GM21737 (cell line): Measurements from ENCODE around the gene ADPRHL1.
"Not testable (repeated sequence)": the region's sequence is repeated elsewhere in the genome, so short reads cannot be mapped to it uniquely, and the experiment has no call there.

Experiments used
- ATAC-seq: cut with Tn5 transposase; IDR thresholded peaks from one replicate; pipeline ENCODE4 v1.9.1; 2021; ENCODE audit warnings: mild to moderate bottlenecking, moderate library complexity; ENCODE audit not compliant: unreplicated experiment

The ADPRHL1 gene

DNA sequence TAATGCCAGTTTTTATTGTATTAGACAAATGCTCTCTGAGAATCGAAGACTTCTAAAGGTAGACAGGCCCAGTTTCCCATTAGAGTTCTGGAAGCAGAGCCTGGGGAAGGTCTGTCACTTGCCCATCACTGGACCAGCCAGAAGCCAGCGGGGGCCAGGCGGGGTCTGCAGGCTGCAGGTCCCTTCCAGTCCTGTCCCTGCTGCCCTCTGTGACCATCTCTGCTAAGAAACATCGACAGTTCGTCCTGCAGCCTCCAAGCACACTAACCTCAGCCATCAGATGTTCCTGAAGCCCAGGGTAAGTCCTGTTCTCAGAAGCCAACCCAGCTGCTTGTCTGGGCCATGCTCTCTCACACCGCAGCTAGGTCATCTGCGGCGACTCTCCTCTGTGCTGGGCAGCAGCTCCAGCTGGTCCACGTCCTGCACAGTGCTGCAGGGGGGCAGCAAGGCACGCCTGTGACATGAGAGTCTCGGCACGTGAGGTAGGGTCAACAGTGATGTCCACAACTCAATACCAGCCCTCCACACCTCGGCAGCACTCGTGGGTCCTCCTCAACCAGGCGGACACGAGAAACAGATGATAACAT, 2.9 kb upstream of the ADPRHL1 start:
- ATAC-seq, result no peak

DNA sequence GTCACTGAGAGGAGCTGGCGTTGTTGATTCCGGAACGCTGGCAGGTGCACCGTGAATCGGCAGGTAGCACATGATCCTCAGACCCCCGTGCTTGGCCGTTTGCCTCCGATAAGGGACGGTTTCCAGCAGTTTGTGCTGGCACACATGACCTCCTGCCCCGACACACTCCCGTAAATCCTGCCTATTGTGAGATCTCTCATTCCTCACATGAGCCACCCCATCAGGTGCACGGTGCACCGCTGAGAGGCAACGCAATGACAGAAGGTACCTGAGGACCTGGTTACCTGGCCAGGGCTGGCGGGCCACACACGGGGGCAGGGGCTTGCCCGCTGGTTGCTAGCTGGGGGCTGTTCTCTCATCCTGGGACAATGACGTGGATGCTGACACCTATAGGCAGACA, 2.1 kb upstream of the ADPRHL1 start:
- no peak for ATAC-seq

DNA sequence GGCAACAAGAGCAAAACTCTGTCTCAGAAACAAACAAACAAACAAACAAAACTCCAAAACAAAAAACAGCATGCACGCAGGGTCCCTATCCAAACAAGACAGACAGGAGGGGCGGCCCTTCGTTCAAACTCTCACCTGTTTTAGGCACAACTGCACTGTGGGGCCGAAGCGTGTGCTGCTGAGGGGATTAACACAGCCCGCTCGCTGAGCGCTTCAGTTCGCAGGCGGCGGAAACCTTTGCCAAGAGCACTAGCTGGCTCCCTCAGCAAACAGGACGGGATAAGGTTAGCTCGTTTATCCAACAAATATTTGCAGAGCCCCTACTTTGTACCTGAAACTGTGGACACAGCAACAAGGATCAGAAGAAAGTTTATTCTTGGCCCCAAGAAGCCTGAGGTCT, 1.6 kb upstream of the ADPRHL1 start:
- ATAC-seq, result no peak

DNA sequence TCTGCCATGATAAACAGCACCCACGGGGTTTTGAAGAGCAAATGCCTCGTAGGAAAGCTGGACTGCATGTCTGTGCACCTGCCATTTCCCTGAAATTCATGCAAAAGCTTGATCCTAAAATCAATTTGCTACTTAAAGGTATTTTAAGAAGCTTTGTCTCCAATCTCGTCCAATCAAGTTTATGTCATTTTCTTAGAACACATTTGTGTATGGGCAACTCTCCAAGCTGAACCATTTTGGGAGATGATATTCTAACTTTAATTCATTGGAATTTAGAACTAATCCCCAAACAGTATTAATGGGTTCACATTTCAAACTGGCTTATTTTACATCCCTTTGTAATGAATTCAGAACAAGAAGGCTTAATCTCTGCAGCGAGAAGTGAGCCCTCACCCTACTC, 822 bp downstream of the ADPRHL1 start:
- ATAC-seq, result no peak

DNA sequence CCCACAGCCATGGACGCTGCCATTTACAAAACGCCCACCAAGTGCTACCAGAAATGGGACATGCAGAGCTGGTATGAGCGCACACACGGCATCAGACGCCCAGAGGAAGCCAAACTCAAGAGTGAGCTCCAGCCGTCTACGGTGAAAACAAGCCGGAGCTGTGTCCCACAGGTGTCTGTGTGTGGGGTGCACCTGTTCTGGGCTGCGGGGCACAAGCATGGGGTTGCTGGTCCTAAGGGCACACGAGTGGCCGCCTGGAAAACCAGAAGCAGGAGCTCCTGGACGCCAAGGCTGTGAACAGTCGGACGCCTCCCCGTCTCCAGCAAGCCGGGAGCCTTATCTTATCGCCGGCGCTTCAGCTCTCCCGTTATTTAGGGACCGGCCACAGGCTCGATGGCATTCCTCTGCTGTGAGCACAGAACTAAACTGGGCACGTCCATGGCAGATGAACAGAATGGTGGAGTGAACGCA, 1.3 kb downstream of the ADPRHL1 start:
- no peak for ATAC-seq

DNA sequence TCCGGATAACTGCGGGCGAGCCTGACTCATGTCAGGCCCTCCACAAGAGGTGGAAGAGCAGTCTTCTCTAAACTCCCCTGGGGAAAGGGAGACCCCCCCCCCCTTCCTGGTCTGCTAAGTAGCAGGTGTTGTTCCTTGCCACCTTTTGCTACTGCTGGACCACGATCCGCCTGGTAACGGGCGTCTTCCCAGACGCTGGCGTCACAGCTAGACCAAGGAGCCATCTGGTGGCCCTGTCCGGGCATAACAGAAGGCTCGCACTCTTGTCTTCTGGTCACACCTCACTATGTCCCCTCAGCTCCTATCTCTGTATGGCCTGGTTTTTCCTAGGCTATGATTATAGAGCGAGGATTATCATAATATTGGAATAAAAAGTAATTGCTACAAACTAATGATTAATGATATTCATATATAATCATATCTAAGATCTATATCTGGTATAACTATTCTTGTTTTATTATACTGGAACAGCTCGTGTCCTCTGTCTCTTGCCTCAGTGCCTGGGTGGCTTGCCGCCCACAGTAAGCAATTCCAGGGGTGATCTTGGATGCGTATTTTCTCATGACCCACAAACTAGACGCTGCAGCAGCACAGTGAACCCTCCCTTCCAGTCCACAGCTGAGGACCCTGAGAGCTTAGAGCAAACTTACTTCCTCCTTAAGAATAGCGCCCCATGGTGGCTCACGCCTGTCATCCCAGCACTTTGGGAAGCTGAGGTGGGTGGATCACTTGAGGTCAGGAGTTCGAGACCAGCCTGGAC, 2.2 kb downstream of the ADPRHL1 start:
- ATAC-seq, result not testable (repeated sequence)

DNA sequence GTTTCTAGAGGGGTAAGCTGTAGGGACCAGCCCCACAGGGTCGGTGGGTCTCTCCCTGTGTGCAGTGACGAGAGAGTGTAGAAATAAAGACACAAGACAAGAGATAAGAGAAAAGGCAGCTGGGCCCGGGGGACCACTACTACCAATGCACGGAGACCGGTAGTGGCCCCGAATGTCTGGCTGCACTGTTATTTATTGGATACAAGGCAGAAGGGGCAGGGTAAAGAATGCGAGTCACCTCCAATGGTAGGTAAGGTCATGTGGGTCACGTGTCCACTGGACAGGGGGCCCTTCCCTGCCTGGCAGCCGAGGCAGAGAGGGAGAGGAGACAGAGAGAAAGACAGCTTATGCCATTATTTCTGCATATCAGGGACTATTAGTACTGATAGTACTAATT, 2.9 kb downstream of the ADPRHL1 start:
- not testable (repeated sequence) for ATAC-seq

DNA sequence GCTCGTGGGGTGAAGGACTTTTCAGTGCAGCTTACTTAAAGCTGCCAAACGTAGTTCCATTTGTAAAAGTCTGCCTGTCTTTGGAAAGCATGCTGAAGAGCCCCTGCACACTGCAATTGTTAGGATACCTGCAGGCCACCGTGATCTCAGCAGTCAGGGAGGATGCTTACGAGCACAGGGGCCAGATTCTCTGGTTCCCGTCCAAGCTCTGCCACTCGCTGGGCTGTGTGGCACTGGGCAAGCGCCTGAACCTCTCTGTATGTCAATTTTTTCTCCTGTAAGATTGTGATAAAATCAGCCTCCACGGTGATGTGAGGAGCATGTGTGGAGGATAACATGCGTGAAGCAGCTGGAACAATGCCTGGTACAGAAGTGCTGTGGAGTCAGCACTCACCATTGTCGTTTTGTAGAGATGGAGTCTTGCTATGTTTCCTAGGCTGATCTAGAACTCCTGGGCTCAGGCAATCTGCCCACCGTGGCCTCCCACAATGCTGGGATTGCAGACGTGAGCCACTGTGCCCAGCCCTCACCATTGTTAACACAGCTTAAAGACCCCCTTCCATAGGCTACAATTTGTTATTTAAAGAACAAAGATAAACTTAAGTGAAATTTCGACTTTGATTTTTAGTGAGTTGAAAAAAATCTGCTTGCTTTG, 3.5 kb downstream of the ADPRHL1 start:
- ATAC-seq, result no peak

DNA sequence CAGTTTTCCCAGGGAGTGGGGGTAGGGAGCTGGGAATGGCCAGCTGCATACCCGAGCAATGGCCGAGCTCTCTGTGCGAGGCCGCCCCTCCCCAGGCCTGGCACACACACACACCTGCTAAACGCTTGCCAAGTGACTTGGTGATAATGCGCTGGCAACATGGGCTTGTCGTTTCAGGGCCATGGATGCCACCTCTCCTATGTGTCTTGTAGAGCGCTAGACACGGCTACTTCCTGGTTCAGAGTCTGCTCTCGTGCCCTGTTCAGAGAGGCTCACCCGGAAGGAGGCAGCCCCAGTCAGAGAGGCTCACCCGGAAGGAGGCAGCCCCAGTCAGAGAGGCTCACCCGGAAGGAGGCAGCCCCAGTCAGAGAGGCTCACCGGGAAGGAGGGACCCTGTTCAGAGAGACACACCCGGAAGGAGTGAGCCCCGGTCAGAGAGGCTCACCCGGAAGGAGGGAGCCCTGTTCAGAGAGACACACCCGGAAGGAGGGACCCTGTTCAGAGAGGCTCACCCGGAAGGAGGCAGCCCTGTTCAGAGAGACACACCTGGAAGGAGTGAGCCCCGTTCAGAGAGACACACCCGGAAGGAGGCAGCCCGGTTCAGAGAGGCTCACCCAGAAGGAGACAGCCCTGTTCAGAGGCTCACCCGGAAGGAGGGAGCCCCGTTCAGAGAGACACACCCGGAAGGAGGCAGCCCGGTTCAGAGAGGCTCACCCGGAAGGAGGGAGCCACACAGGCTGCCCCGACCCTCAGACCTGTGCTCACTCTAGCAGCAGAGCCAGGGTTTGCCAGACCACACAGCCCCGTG, 4.2 kb downstream of the ADPRHL1 start:
- ATAC-seq, result no peak

DNA sequence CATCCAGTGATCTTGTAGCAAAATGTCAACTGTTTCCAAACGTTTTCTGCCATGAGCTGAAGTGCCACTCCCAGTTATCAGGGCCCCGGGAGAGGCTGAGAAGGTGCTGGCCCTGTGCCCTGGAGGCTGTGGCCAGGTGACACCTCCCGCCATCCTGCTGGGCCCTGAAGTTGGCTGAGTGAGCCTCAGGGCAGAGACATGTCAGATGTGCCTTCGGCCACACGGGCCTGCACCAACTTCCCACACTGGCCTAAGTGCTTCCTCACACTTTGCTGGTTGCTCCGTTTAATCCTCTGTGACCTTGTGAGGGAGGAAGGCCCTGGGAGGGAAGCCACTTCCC, 4.8 kb downstream of the ADPRHL1 start:
- ATAC-seq, result no peak

DNA sequence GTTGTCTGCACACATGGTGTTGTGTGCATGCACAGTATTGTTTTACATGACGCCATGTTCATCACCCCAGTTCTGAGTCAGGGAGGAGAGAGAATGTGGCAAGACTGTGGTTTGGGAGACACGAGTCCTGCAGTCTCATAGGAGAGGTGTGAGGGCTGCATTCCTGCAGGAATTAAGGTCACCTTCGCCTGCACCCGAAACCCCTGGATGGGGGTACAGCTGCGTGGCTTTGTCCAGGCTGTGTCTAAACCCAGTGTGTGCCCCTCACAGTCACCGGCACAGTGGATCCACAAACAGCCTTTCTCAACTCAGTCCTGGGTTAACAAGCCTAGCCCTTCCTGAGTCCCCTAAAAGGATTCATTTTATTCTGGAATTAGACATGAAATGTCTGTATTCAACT, 5.7 kb downstream of the ADPRHL1 start:
- no peak for ATAC-seq

DNA sequence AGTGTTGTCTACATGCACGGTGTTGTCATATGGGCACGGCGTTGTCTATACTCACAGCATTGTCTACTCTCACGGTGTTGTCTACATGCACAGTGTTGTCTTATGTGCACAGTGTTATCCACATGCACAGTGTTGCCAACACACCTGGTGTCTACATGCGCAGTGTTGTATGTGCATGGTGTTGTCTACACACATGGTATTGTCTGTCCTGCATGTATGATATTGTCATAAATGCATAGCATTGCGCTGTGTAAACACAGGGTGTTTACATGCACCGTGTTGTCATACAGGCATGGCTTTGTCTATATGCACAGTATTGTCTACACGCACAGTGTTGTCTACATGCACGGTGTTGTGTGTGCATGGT, 6.8 kb downstream of the ADPRHL1 start:
- no peak for ATAC-seq

DNA sequence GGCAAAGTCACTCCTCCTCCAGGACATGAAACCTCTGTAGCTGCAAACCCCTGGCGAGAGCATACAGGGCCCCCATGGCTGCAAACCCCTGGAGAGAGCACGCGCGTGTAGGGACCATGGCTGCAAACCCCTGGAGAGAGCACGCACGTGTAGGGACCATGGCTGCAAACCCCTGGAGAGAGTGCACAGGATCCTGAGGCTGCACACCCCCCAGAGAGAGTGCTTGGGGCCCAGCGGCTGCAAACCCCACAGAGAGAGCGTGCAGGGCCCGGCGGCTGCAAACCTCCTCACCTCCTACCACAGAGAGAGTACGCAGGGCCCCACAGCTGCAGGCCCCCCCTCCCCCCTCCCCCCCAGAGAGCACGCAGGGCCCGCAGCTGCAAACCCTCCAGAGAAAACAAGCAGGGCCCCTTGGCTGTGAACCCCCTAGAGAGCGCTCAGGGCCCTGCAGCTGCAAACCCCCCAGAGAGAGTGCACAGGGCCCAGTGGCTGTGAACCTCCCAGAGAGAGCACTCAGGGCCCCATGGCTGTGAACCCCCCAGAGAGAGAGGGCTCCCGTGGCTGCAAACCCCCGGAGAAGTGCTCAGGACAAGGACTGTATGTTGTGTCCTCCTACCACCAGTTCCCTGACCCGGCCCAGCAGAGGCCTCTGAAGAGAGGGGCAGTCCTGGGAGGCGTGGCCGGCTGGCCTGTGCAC, 7.3 kb downstream of the ADPRHL1 start:
- ATAC-seq, result peak; percentile 68

DNA sequence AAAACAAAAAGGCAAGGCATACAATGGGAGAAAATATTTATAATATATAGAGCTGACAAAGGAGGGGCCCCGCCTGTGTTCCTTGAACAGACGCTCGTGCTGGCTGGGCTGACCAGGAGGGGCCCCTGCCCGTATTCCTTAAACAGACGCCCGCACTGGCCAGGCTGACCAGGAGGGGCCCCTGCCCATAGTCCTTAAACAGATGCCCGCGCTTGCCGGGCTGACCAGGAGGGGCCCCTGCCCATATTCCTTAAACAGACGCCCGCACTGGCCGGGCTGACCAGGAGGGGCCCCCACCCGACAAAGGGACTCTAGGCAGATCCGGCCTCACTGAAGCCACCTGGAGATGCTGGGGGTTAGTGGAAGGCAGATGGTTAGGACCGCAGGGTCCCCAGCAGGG, 9.3 kb downstream of the ADPRHL1 start:
- ATAC-seq, result no peak

DNA sequence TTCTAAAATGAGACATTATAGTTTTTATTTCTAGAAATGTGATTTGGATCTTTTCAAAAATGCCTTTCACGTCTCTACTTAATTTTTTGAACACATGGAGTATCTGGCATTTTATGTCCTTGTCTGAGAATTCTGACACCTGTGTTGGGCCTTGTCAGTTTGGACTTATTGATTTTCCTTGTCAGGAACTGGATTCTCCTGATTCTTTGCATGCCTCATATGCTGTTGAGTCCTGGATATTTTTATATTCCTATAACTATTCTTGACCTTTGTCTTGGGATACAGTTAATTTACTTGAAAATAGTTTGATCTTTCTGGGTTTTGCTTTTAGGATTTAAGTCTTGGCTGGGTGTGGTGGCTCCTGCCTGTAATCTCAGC, 10.3 kb downstream of the ADPRHL1 start:
- ATAC-seq, result no peak

DNA sequence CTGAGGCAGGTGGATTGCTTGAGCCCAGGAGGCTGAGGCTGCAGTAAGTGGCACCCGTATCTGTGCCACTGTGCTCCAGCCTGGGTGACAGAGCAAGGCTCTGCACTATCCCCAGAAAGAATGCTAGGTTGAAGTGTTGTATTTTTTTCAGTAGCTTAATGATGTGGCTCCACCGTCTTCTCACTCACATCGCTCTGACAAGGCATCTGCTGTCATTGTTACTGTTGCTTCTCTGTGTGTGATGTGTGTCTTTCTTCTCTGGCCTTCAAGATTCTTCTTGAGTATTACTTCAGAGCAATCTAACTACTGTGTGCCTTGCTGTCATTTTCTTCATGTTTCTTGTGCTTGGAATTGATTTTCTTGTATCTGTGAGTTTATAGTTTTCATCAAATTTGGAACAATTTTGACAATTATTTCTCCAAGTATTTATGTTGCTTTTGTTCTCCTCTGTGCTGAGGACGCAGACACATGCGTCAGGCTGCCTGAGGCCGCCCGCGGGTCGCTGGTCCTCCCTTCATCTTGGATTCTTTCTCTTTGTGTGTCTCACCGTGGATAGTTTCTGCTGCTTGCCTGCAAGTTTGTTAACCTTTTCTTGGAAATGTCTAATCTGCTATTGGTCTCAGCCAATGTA, 10.8 kb downstream of the ADPRHL1 start:
- no peak for ATAC-seq

DNA sequence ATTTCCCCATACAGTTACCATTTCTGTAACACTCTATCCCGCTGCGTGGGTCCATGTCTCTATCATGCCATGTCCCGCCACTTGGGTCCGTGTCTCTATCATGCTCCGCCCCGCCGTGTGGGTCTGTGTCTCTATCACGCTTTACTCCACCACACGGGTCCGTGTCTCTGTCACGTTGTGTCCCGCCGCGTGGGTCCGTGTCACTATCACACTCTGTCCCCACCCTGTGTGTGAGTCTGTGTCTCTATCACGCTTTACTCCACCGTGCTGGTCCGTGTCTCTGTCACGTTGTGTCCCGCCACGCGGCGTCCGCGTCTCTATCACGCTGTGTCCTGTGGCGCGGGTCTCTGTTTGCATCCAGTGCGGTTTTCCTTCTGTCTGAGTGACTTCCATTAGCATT, 11.6 kb downstream of the ADPRHL1 start:
- ATAC-seq, result no peak

DNA sequence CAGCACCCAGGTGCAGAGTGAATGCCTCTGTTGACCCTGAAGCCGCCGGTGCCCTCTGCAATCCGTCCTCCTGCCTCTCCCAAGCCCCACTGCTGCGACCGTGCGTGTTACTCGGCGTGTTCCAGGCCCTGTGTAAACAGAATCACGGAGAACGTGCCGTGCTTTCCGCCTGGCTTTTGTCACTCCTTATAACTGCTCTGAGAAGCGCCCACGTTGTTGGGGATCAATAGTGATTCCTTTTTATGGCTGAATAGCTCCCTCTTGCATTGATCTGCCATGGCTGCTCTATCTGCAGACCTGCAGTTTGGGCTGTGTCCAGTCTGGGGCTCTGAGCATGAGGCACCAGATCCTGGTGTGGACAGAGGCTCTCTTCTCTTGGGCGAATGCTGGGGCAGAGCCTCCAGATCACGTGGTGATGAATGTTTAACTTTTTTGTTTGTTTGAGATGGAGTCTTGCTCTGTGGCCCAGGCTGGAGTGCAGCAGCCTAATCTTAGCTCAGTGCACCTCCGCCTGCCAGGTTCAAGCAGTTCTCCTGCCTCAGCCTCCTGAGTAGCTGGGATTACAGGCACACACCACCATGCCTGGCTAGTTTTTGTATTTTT, 15.8 kb downstream of the ADPRHL1 start:
- ATAC-seq, result no peak

DNA sequence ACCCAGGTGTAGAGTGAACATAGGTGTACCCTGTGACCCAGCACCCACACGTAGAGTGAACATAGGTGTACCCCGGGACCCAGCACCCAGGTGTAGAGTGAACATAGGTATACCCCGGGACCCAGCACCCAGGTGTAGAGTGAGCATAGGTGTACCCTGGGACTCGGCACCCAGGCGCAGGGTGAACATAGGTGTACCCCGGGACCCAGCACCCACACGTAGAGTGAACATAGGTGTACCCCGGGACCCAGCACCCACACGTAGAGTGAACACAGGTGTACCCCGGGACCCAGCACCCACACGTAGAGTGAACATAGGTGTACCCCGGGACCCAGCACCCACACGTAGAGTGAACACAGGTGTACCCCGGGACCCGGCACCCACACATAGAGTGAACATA, 16.4 kb downstream of the ADPRHL1 start:
- not testable (repeated sequence) for ATAC-seq

DNA sequence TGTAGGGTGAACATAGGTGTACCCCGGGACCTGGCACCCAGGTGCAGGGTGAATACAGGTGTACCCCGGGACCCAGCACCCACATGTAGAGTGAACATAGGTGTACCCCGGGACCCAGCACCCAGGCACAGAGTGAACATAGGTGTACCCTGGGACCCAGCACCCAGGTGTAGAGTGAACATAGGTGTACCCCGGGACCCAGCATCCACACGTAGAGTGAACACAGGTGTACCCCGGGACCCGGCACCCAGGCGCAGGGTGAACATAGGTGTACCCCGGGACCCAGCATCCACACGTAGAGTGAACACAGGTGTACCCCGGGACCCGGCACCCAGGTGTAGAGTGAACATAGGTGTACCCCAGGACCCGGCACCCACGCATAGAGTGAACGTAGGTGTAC, 17.4 kb downstream of the ADPRHL1 start:
- not testable (repeated sequence) for ATAC-seq
